NCI-H345 (cell line): ENCODE measurements around the gene CEMIP.

ENCODE experiments used
- DNase-seq: peaks from one replicate; lab custom pipeline; 2025; lab: John Stamatoyannopoulos, UW

CEMIP gene

DNA sequence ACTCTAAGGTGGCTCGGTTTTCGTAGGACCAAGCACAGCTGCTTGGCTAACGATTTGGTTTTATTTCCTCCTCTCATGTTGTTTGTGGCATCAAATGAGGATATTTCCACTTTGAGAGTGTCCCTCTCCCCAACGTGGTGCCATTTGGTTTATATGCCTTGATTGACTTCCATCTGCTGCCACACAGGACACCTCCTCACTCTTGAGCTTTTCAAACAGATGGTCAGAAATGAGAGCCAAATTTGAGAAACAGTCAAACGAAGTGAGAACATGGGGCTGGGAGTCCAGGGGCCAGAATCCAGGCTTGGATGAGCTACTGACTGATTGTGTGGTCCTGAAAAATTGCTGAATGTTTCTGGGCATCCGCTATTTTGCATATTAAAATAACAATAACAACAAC, 43.5 kb downstream of the CEMIP start:
- no peak for DNase-seq

DNA sequence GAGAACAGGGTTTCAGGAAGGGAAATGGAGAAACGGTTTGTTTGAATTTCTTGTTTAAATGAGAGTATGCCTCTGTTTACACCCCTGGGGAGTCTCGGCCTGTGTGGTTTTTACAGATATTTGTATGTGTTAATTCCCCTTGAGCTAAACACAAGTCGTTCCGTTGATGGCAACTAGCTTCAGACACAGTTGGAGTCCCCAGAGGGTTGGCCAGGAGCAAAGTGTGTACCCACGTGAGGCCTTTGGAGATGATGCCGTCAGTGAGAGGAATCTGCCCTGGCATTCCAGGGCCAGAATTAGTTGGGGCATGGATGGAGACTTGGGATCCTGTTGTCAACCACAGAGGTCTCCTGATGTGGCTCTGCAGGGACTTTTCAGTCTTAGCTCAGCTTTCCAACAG, 44.0 kb downstream of the CEMIP start:
- DNase-seq: no peak

- DNase-seq: peak; percentile 66
Observed at GRCh38 chr15:80823995-80824394, 44.8 kb downstream of the CEMIP start.

GRCh38 chr15:80825361-80826030, 46.3 kb downstream of the CEMIP start:
- peak; percentile 29 for DNase-seq

GRCh38 chr15:80828796-80829195, 49.6 kb downstream of the CEMIP start:
- DNase-seq: no peak

GRCh38 chr15:80830677-80831076, 51.5 kb downstream of the CEMIP start:
- no peak for DNase-seq

GRCh38 chr15:80831192-80831591, 52.0 kb downstream of the CEMIP start:
- no peak for DNase-seq

DNA sequence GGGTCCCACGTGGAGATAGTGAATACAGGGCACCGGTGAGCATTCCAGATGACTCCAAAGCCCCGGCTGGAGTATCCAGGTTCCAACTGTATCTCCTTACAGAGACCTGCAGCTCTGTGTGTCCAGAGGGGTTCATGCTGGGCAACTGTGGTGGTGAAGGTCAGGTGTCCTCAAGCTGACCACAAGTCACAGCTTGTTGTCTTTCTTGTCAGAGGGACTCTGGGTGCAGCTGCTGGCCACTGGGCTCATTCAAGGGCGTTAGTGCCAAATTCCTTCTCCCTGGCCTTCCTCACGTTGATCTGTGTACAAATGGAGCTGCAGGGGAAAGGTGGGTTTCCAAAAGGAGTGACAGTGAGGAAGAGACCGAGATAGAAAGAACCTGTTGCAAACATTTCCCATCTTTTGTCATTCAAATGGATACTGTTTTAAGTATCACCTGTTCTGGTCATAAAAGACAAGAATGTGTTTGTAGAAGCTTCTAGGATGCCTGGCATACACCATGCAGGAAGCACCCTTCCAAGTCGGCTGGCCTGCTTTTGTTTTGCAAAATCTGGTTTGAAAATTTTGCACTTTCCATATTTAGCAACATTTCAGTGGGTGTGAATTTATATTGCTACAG, 52.5 kb downstream of the CEMIP start:
- peak; percentile 15 for DNase-seq

GRCh38 chr15:80832686-80833085, 53.5 kb downstream of the CEMIP start:
- DNase-seq: peak; percentile 36

DNA sequence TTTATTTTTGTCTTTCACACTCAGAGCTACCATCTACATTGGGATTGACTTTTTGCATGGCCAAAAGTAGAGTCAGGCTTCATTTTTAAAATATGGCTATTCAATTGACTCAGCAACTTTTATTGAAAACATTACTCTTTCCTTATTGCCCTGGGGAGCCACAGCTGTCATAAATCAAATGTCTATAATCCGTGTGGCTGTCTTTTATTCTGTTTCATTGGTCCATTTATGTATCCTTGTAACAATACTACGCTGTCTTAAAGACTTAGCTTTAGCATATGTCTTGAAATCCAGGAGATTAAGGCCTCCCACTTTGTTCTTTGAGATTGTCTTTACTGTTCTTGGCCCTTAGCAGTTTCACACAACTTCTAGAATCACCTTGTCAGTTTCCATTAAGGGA, 55.2 kb downstream of the CEMIP start:
- DNase-seq: no peak

- no peak for DNase-seq
Observed at GRCh38 chr15:80834906-80835305, 55.7 kb downstream of the CEMIP start.

DNA sequence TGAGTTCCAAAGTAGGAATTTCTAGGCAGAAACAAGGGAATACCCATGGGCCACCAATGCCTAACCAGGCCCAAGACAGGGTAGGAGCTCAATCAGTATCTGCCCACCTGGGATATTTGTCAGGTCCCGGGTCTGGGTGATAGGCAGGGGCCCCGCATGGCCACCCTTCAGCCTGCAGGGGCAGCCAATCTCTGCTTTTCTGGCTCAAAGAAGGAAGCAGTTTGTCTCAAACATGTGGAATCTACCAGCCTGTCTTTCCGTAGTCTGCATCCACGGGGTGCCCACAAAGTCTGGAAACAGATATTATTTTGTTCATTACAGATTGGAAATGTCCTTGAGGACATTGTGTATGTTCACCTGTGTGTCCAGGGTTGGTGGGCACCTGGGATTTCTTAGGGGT, 56.2 kb downstream of the CEMIP start:
- DNase-seq: no peak

- no peak for DNase-seq
Observed at GRCh38 chr15:80836223-80836622, 57.1 kb downstream of the CEMIP start.

GRCh38 chr15:80837006-80837405, 57.8 kb downstream of the CEMIP start:
- DNase-seq: no peak

GRCh38 chr15:80838012-80838411, 58.8 kb downstream of the CEMIP start:
- DNase-seq: no peak

- no peak for DNase-seq
Observed at GRCh38 chr15:80838666-80839065, 59.5 kb downstream of the CEMIP start.

DNA sequence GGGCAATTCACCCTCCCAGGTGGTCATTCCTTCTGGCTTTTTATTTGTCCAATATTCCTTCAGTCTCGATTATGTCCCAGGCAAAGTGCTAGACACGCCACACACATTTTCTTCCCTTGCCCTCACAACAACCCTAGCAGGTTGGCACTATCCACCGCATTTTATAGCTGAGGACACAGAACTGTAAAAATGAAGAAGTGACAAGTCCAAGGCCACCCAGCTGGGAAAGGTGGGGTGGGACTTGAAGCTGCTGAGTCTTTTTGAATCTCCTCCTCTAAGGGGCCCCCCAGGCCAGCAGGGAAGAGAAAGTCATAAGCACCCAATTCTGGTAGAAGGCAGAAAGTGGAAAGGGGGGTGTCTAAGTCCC, 60.6 kb downstream of the CEMIP start:
- DNase-seq: no peak

DNA sequence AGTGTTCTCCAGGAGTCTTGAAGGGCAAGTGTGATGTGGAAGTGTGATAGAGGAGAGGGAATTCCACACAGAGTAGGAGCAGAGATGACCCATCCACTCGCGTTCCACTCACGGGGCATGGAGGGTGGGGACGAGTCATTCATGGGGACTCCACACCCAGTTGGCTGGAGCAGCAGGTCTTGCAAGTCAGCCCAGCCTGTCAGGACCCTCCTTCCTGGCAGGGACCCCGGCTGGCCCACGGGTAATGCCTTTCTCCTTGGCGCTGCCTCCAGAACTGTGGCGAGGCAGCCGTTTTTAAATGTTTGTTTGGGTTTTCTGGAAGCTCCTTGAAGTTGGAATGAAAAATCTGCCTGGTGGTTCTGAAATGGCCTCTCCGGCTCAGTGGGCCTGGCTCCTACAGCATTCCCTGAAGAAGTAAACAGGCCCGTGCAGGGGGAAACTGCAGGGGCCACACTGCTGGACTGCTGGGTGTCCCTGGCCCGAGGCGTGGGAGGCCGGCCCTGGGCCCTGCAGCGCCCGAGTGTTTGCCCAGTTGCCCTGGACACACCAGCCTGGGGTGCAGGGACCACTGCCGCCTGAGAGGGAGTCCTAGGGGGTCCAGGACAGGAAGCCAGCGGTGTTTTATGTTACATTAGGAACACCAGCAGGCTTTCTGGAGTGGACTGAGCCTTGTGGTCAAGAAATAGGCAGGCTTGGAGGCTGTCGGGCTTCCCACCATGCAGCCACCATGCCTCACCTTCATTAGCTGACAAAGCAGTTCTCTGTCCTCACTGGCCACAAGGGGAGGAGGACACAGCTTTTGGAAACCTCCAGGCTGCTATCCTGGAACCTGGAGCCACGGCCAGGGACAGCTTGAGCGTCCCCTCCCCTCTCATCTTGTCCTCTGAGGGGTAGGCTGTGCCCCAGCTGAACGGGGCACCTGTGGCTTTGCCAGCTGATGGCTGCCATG, 61.3 kb downstream of the CEMIP start:
- DNase-seq: no peak

GRCh38 chr15:80841541-80841940, 62.4 kb downstream of the CEMIP start:
- DNase-seq: no peak

DNA sequence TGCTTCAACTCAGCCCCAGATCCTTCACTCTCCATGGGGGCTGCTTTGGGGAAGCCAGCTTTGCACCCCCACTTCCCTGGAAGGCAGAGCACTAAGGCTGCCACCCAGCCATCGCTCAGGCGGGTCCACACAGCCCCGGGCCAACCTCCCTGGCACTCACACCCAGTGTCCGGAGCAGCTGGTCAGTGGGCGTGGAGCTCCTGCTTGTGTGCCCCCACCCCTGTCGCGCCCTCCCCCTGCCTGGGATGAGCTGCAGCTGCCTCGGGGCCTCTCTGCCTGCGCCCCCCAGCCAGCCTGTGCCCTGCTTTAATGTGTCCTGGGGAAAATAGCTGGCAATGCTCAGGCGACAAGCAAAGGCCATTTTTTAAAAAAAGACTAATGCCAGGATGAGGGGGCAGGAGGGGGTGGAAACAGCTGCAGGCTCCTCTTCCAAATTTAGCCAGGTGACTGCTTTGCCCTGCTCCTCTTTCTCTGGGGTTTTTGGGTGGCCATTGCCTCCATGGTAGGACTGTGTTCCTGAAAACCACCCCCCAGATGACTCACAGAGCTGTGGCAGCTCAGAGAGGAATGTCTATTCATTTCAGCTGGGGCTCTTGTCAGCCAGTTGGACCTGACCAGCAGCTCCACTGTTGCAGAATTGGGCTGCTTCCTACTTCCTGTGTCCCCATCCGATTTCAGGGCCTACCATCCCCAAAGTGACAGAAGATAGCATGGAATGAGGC, 65.0 kb downstream of the CEMIP start:
- DNase-seq: no peak

DNA sequence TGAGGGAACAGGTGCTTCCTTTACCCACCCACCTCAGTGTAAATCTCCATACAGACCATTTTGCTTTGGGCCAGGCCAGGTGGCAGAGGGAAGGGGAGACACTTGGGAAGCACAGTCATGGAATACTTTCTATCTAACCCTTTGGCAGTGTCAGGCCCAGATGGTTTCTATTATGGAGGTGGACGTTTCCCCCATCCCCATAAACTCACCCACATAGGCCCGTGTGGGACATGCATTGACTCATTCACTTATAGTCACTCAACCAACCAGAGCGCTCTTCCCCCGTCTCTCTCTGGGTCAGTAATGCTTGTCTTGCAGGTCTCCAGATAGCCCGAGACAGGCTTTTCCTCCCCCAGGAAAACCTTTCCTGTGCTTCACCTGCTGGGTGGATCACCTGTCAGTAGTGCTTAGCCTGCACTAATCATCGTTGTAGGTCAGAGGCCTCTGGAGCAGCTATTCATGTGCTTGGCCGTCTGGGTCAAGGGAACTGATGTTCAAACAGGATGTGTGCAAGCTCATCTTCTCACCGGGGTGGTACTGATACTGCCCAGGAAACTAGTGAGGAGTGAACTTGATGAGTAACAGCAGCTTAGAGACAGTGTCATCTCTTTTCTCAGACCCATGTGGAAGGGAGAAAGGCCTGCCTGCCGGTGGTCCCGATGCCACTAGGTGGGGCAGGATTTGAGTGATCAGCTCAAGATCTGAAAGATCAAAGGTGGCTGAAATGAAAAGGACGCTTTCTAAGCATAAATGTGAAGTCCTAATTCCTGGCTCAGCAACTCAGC, 67.1 kb downstream of the CEMIP start:
- no peak for DNase-seq

DNA sequence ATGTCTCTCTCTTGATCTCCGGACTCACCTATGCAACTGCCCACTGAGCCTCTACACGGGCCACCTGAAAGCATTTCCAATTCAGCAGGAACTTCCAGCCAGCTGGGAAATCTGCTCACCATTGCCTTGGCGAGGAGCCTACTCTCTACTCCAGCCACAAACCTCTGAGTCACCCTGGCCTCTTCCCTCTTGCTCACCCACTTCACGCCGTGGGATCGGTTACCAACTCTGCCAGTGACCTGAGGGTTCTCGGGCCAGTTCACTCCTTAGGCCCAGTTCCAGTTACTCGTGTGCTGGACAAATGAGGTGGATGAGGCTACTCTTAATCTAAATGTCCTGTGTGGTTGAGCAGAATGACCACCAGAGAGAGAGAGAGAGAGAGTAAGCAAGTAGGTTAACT, 70.1 kb downstream of the CEMIP start:
- no peak for DNase-seq
